ENCODE measurements around the gene NLRC5.
"Not testable (repeated sequence)": the region's sequence is repeated elsewhere in the genome, so short reads cannot be mapped to it uniquely, and the experiment has no call there.

Gene NLRC5

GRCh38 chr16:57083485-57084126 lies 94.2 kb downstream of the NLRC5 start:
- DNase-seq = no peak

- DNase-seq = peak; percentile 79
These were observed 95.0 kb downstream of the NLRC5 start for GRCh38 chr16:57084257-57084770.

GRCh38 chr16:57084996-57085395 lies 95.6 kb downstream of the NLRC5 start:
- no peak for DNase-seq

GRCh38 chr16:57087003-57087402 lies 97.6 kb downstream of the NLRC5 start:
- DNase-seq = no peak

GRCh38 chr16:57089406-57089805 lies 100.0 kb downstream of the NLRC5 start:
- DNase-seq = no peak

- DNase-seq = no peak
These were observed 102.0 kb downstream of the NLRC5 start for GRCh38 chr16:57091200-57091974.

- DNase-seq = peak; percentile 45
These were observed 102.8 kb downstream of the NLRC5 start, which contains the start of gene CPNE2 for GRCh38 chr16:57091975-57092785. Gene CPNE2, plus strand, starts transcription at chr16:57092583. Its CDS starts 18,160 bp downstream, at chr16:57110743.

- DNase-seq = peak; percentile 50
These were observed 103.5 kb downstream of the NLRC5 start for GRCh38 chr16:57092786-57093411.

- no peak for DNase-seq
These were observed 104.6 kb downstream of the NLRC5 start for GRCh38 chr16:57093666-57094564.

GRCh38 chr16:57094911-57095310 lies 105.6 kb downstream of the NLRC5 start:
- no peak for DNase-seq

- no peak for DNase-seq
These were observed 106.8 kb downstream of the NLRC5 start for GRCh38 chr16:57096192-57096591.

- no peak for DNase-seq
These were observed 107.4 kb downstream of the NLRC5 start for GRCh38 chr16:57096793-57097192.

- DNase-seq = no peak
These were observed 109.0 kb downstream of the NLRC5 start for GRCh38 chr16:57098188-57098841.

GRCh38 chr16:57099965-57100364 lies 110.6 kb downstream of the NLRC5 start:
- DNase-seq = not testable (repeated sequence)

- DNase-seq = no peak
These were observed 111.1 kb downstream of the NLRC5 start for GRCh38 chr16:57100445-57100844.

- DNase-seq = no peak
These were observed 113.8 kb downstream of the NLRC5 start for GRCh38 chr16:57102888-57103851.

GRCh38 chr16:57104706-57105105 lies 115.3 kb downstream of the NLRC5 start:
- no peak for DNase-seq

GRCh38 chr16:57105184-57105583 lies 115.8 kb downstream of the NLRC5 start:
- no peak for DNase-seq

GRCh38 chr16:57106767-57107166 lies 117.4 kb downstream of the NLRC5 start:
- DNase-seq = no peak

Measured in activated CD4-positive, alpha-beta T cell treated with anti-CD3 and anti-CD28 coated beads, Interleukin-10, Interleukin-2, amounts not matched to agents 100 ng/mL and 50 ng/mL, durations not matched to agents 16 hours and 8 hours (primary cell).